Measurements from ENCODE around the gene AP2B1.

- TF ChIP-seq CTCF (IDR thresholded peaks at IDR 0.05) = no peak
- TF ChIP-seq POLR2A (IDR thresholded peaks at IDR 0.05) = no peak
- TF ChIP-seq POLR2AphosphoS5 (IDR thresholded peaks at IDR 0.05) = no peak
- TF ChIP-seq EP300 (IDR thresholded peaks at IDR 0.05; ENCODE audit: low read depth) = no peak
These were observed 113.0 kb downstream of the AP2B1 start for GRCh38 chr17:35700150-35700549.

Data from transverse colon (tissue), 4 donors.